Activated CD4-positive, alpha-beta T cell treated with anti-CD3 and anti-CD28 coated beads, Interleukin-2, Interleukin-6, amounts not matched to agents 100 ng/mL and 50 ng/mL, durations not matched to agents 16 hours and 8 hours (primary cell): ENCODE measurements around the gene PCDHB1.
"Not testable (repeated sequence)": the region's sequence is repeated elsewhere in the genome, so short reads cannot be mapped to it uniquely, and the experiment has no call there.

Experiments used
- DNase-seq: peaks from one replicate; pipeline ENCODE4 v3.0.0-alpha.2; 2020

PCDHB1 gene

DNA sequence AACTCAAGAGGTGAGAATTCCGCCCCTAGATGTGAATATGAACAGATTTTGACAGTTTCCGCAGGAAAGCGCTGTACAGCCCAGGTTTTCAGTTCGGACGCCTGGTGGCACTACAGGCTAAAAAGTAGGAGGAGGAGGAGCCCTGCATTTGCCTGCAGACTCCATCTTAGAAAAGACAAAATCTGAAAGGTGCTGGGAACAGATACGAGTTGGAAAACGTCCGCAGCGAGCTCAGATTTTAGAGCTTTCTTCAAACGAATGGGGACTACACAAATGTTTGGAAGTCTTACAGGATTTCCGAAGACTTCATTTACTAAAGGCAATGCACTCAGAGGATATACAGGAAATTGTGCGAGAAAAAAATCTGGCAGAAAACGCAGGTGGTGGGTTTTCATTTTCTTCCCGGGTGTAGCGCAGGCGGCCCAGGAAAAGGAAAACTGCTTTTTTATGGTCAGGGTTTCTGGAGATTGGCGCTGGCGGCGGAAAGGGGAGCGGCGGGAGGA, 33.4 kb downstream of the PCDHB1 start:
- DNase-seq: peak; percentile 51

GRCh38 chr5:141094481-141095262, 43.5 kb downstream of the PCDHB1 start, which contains the start of gene PCDHB2:
Gene PCDHB2, plus strand, starts transcription at chr5:141094615. Its CDS starts 176 bp downstream, at chr5:141094791.
- DNase-seq: no peak

GRCh38 chr5:141095263-141095641, 44.1 kb downstream of the PCDHB1 start:
- DNase-seq: no peak

GRCh38 chr5:141096181-141096580, 45.0 kb downstream of the PCDHB1 start:
- DNase-seq: not testable (repeated sequence)

GRCh38 chr5:141096586-141096985, 45.4 kb downstream of the PCDHB1 start:
- DNase-seq: not testable (repeated sequence)

- peak; percentile 44 for DNase-seq
Measured at GRCh38 chr5:141100243-141100805, 49.1 kb downstream of the PCDHB1 start, which contains the start of gene PCDHB3. Gene PCDHB3, plus strand, starts transcription at chr5:141100473. Its CDS starts 177 bp downstream, at chr5:141100650.

DNA sequence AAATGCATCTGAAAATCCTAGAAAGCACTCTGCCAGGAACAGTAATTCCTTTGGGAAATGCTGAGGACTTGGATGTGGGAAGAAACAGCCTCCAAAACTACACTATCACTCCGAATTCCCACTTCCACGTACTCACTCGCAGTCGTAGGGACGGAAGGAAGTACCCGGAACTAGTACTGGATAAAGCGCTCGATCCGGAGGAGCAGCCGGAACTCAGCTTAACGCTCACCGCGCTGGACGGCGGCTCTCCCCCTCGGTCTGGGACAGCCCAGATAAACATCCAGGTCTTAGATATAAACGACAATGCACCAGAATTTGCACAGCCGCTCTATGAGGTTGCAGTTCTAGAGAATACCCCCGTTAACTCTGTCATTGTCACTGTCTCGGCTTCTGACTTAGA, 49.9 kb downstream of the PCDHB1 start:
- no peak for DNase-seq

DNA sequence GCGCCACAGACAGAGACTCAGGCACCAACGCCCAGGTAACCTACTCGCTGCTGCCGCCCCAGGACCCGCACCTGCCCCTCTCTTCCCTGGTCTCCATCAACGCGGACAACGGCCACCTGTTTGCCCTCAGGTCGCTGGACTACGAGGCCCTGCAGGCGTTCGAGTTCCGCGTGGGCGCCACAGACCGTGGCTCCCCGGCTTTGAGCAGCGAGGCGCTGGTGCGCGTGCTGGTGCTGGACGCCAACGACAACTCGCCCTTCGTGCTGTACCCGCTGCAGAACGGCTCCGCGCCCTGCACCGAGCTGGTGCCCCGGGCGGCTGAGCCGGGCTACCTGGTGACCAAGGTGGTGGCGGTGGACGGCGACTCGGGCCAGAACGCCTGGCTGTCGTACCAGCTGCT, 50.9 kb downstream of the PCDHB1 start:
- DNase-seq: not testable (repeated sequence)

DNA sequence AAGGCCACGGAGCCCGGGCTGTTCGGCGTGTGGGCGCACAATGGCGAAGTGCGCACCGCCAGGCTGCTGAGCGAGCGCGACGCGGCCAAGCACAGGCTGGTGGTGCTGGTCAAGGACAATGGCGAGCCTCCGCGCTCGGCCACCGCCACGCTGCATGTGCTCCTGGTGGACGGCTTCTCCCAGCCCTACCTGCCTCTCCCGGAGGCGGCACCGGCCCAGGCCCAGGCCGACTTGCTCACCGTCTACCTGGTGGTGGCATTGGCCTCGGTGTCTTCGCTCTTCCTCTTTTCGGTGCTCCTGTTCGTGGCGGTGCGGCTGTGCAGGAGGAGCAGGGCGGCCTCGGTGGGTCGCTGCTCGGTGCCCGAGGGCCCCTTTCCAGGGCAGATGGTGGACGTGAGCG, 51.3 kb downstream of the PCDHB1 start:
- not testable (repeated sequence) for DNase-seq

- no peak for DNase-seq
Measured at GRCh38 chr5:141105350-141105749, 54.2 kb downstream of the PCDHB1 start.
